Mesodermal cell (in vitro differentiated cells): ENCODE results near the gene FHDC1.

Source experiments
- H3K27ac ChIP-seq: 2 replicates; pipeline ENCODE4 v1.7.0; 2013; ENCODE audit warnings: mild to moderate bottlenecking, low read depth, low read length, moderate library complexity; ENCODE audit not compliant: severe bottlenecking
- H3K36me3 ChIP-seq: 2 replicates; pipeline ENCODE4 v1.7.1; 2013; ENCODE audit warnings: mild to moderate bottlenecking, low read length, moderate library complexity; ENCODE audit not compliant: control insufficient read depth, insufficient read depth
- H3K4me1 ChIP-seq: one replicate; pipeline ENCODE4 v1.7.1; 2013; ENCODE audit warnings: mild to moderate bottlenecking, low read length; ENCODE audit not compliant: insufficient read depth, control insufficient read depth, poor library complexity, severe bottlenecking
- H3K4me3 ChIP-seq: 2 replicates; pipeline ENCODE4 v1.7.0; 2013; ENCODE audit warnings: low read length, control low read depth, mild to moderate bottlenecking; ENCODE audit not compliant: insufficient read depth, poor library complexity, severe bottlenecking; ENCODE audit errors: extremely low read depth
- H3K9me3 ChIP-seq: 2 replicates; pipeline ENCODE4 v1.7.1; 2013; ENCODE audit warnings: mild to moderate bottlenecking, low read length, moderate library complexity; ENCODE audit not compliant: control insufficient read depth
- WGBS, 2 experiments: methylation state at CpG; one replicate each; pipeline ENCODE4 v1.1.5; 2013; ENCODE audit warnings: missing lambda C conversion rate in 2 of 2; ENCODE audit not compliant: insufficient coverage in 2 of 2; 5-methylcytosine and 5-hydroxymethylcytosine counted together

FHDC1 gene

DNA sequence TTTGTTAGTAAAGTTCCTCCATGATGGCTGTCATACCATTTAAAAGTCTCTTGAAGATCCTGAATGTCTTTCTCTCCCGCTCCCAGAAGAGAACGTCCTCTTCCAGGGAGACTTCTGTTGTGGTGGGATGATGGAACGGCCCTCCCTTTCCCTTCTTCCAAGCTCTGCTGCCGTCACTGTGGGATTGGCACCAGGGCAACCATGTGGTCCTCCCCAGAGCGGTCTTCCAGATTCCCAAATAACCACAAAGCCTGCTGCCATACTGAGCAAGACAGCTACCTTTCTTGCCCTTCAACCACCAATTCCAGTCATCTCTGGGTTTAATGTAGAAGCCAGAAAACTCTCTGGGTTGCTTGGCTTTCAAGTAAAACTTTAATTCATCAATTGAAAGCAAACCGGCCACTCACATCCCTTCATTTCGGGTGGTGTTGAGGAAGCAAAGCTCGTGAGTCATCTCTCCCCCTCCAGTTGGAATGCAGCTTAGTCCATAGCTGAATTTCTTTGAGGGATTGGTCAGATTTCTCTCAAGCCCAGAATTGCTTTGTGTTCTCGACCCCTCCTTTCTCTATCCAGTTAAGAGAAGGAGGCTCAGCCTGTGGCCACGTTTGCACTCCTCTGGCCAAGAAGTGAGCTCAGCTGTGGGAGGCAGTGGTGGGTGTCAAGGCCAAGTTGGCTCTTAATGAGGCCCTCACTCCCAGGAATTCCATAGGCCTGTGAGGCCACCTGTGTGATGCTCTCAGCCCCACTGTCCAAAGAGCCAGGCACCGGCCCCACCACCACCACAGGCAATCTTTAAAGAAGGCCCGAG lies 36.9 kb downstream of the FHDC1 start:
- Histone ChIP-seq H3K9me3 (no peaks in the 10 kb centered on the region), H3K4me1 (peaks cover 17% of the 10 kb centered on the region), H3K4me3 (no peak overlapping the region), H3K27ac (no peak overlapping the region), H3K36me3 (no peaks in the 10 kb centered on the region)
- WGBS, 2 experiments: 66 to 78% methylated on average over 3 to 5 of the region's 12 CpGs

- Histone ChIP-seq H3K27ac (no peak overlapping the region), H3K4me1 (peaks cover 17% of the 10 kb centered on the region), H3K36me3 (no peaks in the 10 kb centered on the region), H3K4me3 (no peak overlapping the region), H3K9me3 (no peaks in the 10 kb centered on the region)
- WGBS, 2 experiments: 92 to 93% methylated on average over 4 of the region's 9 CpGs
Measured at GRCh38 chr4:152973629-152974467, 37.7 kb downstream of the FHDC1 start.

- Histone ChIP-seq H3K4me3 (no peak overlapping the region), H3K27ac (no peak overlapping the region), H3K9me3 (no peaks in the 10 kb centered on the region), H3K36me3 (no peaks in the 10 kb centered on the region), H3K4me1 (peaks cover 15% of the 10 kb centered on the region)
- WGBS, 2 experiments: 95 to 96% methylated on average over 18 to 26 of the region's 28 CpGs
Measured at GRCh38 chr4:152974468-152975379, 38.6 kb downstream of the FHDC1 start.

DNA sequence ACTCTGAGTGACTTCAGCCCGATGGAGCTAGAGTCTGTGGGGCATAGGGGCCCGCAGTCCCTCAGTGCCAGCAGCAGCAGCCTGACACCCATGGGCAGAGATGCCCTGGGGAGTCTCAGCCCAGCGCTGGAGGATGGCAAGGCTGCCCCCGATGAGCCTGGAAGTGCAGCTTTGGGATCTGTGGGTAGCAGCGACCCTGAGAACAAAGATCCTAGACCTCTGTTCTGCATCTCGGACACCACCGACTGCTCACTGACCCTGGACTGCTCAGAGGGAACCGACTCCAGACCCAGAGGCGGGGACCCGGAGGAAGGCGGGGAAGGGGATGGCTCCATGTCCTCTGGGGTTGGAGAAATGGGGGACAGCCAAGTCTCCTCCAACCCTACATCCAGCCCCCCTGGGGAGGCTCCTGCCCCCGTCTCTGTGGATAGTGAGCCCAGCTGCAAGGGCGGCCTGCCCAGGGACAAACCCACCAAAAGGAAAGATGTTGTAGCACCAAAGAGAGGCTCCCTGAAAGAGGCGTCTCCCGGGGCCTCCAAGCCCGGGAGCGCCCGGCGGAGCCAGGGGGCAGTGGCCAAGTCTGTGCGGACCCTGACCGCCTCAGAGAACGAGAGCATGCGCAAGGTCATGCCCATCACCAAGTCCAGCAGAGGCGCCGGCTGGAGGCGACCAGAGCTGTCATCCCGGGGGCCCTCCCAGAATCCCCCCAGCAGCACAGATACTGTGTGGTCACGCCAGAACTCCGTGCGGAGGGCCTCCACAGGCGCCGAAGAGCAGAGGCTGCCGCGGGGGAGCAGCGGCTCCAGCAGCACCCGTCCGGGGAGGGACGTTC lies 39.5 kb downstream of the FHDC1 start:
- H3K27ac ChIP-seq: no peak overlapping the region
- no peaks in the 10 kb centered on the region for H3K9me3 ChIP-seq
- no peak overlapping the region for H3K4me3 ChIP-seq
- 93 to 95% methylated on average over 23 to 35 of the region's 38 CpGs for WGBS, 2 experiments
- no peaks in the 10 kb centered on the region for H3K36me3 ChIP-seq
- peaks cover 15% of the 10 kb centered on the region for H3K4me1 ChIP-seq

GRCh38 chr4:152976212-152976761 lies 40.2 kb downstream of the FHDC1 start:
- no peak overlapping the region for H3K4me3 ChIP-seq
- no peaks in the 10 kb centered on the region for H3K36me3 ChIP-seq
- no peaks in the 10 kb centered on the region for H3K9me3 ChIP-seq
- peaks cover 15% of the 10 kb centered on the region for H3K4me1 ChIP-seq
- no peak overlapping the region for H3K27ac ChIP-seq
- 95 to 96% methylated on average over 28 of the region's 28 CpGs for WGBS, 2 experiments

DNA sequence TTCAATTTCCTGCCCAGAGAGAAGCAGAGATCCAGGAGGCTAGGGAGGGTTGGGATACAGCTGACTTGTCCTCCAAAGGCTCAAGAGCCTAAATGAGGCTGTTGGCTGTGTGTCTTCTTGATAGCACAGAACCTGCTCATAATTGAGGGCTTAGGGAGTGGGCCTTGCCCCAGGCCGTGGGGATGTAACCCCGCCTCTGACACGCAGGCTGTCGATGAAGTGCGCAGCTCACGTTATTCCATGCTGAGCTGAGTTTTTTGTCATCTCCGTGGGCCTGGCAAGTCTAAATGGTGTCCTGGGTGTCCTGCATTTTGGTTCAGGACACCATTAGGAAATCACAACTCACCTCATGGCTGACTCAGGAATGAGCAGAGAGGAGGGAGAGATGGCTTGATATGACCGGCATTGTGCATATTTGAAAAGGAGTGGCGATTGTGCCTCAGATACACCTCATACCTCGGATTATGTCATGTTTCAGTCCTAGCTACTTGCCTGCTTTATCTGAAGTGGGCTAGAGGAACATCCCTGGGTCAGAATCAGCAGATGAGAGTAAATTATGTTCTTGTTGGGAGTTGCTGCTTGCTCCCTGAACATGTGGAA lies 43.7 kb downstream of the FHDC1 start:
- no peaks in the 10 kb centered on the region for H3K9me3 ChIP-seq
- H3K27ac ChIP-seq: no peak overlapping the region
- H3K36me3 ChIP-seq: no peaks in the 10 kb centered on the region
- 95 to 97% methylated on average over 6 to 8 of the region's 10 CpGs for WGBS, 2 experiments
- no peak overlapping the region for H3K4me3 ChIP-seq
- peaks cover 15% of the 10 kb centered on the region for H3K4me1 ChIP-seq

- H3K4me1 ChIP-seq: peaks cover 15% of the 10 kb centered on the region
- no peak overlapping the region for H3K4me3 ChIP-seq
- no peak overlapping the region for H3K27ac ChIP-seq
- no peaks in the 10 kb centered on the region for H3K36me3 ChIP-seq
- no peaks in the 10 kb centered on the region for H3K9me3 ChIP-seq
- WGBS, 2 experiments: 82 to 93% methylated on average over 2 of the region's 5 CpGs
Measured at GRCh38 chr4:152981278-152981677, 45.2 kb downstream of the FHDC1 start.

GRCh38 chr4:152981842-152982241 lies 45.7 kb downstream of the FHDC1 start:
- 85 to 93% methylated on average over 2 to 4 of the region's 4 CpGs for WGBS, 2 experiments
- no peaks in the 10 kb centered on the region for H3K9me3 ChIP-seq

GRCh38 chr4:152983221-152983620 lies 47.1 kb downstream of the FHDC1 start:
- WGBS, 2 experiments: 42 to 61% methylated on average over 3 to 4 of the region's 7 CpGs
- Histone ChIP-seq H3K27ac (peak overlapping the region; percentile 86), H3K36me3 (no peaks in the 10 kb centered on the region)

More at GRCh38 chr4:152981842-152982241, 45.7 kb downstream of the FHDC1 start:
- H3K4me1 ChIP-seq: peaks cover 15% of the 10 kb centered on the region
- H3K4me3 ChIP-seq: no peak overlapping the region
- no peak overlapping the region for H3K27ac ChIP-seq
- H3K36me3 ChIP-seq: no peaks in the 10 kb centered on the region

More at GRCh38 chr4:152983221-152983620, 47.1 kb downstream of the FHDC1 start:
- Histone ChIP-seq H3K9me3 (no peaks in the 10 kb centered on the region), H3K4me3 (no peak overlapping the region), H3K4me1 (peaks cover 15% of the 10 kb centered on the region)
